ENCODE measurements around the gene WDR43. TPM values are rescaled to one million over a fixed set of nuclear protein-coding genes. Genes with fewer than 3 reads are reported as not detected.

Gene WDR43
- total and polyA plus RNA-seq, 4 donors: 11.1 to 43.1 (median 17.5) TPM

GRCh38 chr2:28972778-28973335 lies 78.4 kb downstream of the WDR43 start:
- Histone ChIP-seq H3K4me1 (ENCODE audit: control insufficient read depth in 4 of 4, insufficient read depth in 4 of 4, low read length in 3 of 4) (no peaks in the 10 kb centered on the region), H3K27me3 (ENCODE audit: control insufficient read depth in 4 of 4, insufficient read depth in 4 of 4, low read length in 3 of 4) (no peaks in the 10 kb centered on the region), H3K27ac (ENCODE audit: low read depth in 1 of 2, low read length in 2 of 2) (no peak overlapping the region), H3K9ac (ENCODE audit: low read depth in 1 of 2, low read length in 2 of 2) (no peak overlapping the region), H3K4me3 (ENCODE audit: low read depth in 1 of 3, low read length in 3 of 3) (no peak overlapping the region), H3K9me3 (ENCODE audit: control insufficient read depth in 4 of 4, low read length in 3 of 4) (no peaks in the 10 kb centered on the region), H3K36me3 (ENCODE audit: control insufficient read depth in 4 of 4, insufficient read depth in 3 of 4, low read depth in 1 of 4, low read length in 3 of 4) (no peaks in the 10 kb centered on the region)
- 71% methylated on average over 6 of the region's 6 CpGs for WGBS
- TF ChIP-seq FOXA1 (IDR thresholded peaks at IDR 0.05) (no peak), EGR1 (IDR thresholded peaks at IDR 0.05; ENCODE audit: low read depth in 2 of 2) (no peak), FOXA2 (IDR thresholded peaks at IDR 0.05) (no peak), JUND (IDR thresholded peaks at IDR 0.05) (no peak), NR2F2 (IDR thresholded peaks at IDR 0.05) (no peak), YY1 (IDR thresholded peaks at IDR 0.05) (no peak)
- no peak for DNase-seq (ENCODE audit: low spot score)

GRCh38 chr2:28974252-28974651 lies 79.8 kb downstream of the WDR43 start:
- H3K9me3 ChIP-seq (ENCODE audit: control insufficient read depth in 4 of 4, low read length in 3 of 4): no peaks in the 10 kb centered on the region
- no peak overlapping the region for H3K9ac ChIP-seq (ENCODE audit: low read depth in 1 of 2, low read length in 2 of 2)
- H3K4me3 ChIP-seq (ENCODE audit: low read depth in 1 of 3, low read length in 3 of 3): no peak overlapping the region
- no peaks in the 10 kb centered on the region for H3K4me1 ChIP-seq (ENCODE audit: control insufficient read depth in 4 of 4, insufficient read depth in 4 of 4, low read length in 3 of 4)
- 94% methylated on average over 4 of the region's 4 CpGs for WGBS
- DNase-seq (ENCODE audit: low spot score): no peak
- no peaks in the 10 kb centered on the region for H3K27me3 ChIP-seq (ENCODE audit: control insufficient read depth in 4 of 4, insufficient read depth in 4 of 4, low read length in 3 of 4)
- TF ChIP-seq RXRA (IDR thresholded peaks at IDR 0.05) (no peak), YY1 (IDR thresholded peaks at IDR 0.05) (no peak), HNF4A (conservative IDR thresholded peaks at IDR 0.05) (no peak), FOXA2 (IDR thresholded peaks at IDR 0.05) (no peak)
- H3K27ac ChIP-seq (ENCODE audit: low read depth in 1 of 2, low read length in 2 of 2): no peak overlapping the region
- H3K36me3 ChIP-seq (ENCODE audit: control insufficient read depth in 4 of 4, insufficient read depth in 3 of 4, low read depth in 1 of 4, low read length in 3 of 4): no peaks in the 10 kb centered on the region

GRCh38 chr2:28975671-28976070 lies 81.2 kb downstream of the WDR43 start:
- Histone ChIP-seq H3K27me3 (ENCODE audit: control insufficient read depth in 4 of 4, insufficient read depth in 4 of 4, low read length in 3 of 4) (no peaks in the 10 kb centered on the region), H3K36me3 (ENCODE audit: control insufficient read depth in 4 of 4, insufficient read depth in 3 of 4, low read depth in 1 of 4, low read length in 3 of 4) (no peaks in the 10 kb centered on the region), H3K9ac (ENCODE audit: low read depth in 1 of 2, low read length in 2 of 2) (no peak overlapping the region), H3K27ac (ENCODE audit: low read depth in 1 of 2, low read length in 2 of 2) (no peak overlapping the region), H3K9me3 (ENCODE audit: control insufficient read depth in 4 of 4, low read length in 3 of 4) (no peaks in the 10 kb centered on the region), H3K4me3 (ENCODE audit: low read depth in 1 of 3, low read length in 3 of 3) (no peak overlapping the region), H3K4me1 (ENCODE audit: control insufficient read depth in 4 of 4, insufficient read depth in 4 of 4, low read length in 3 of 4) (no peaks in the 10 kb centered on the region)
- no peak for TF ChIP-seq ATF3 (IDR thresholded peaks at IDR 0.05)
- TF ChIP-seq RAD21 (IDR thresholded peaks at IDR 0.05): no peak
- no peak for TF ChIP-seq EGR1 (IDR thresholded peaks at IDR 0.05; ENCODE audit: low read depth in 2 of 2)
- no peak for TF ChIP-seq MAX (IDR thresholded peaks at IDR 0.05)
- no peak for TF ChIP-seq NR2F2 (IDR thresholded peaks at IDR 0.05)
- no peak for TF ChIP-seq REST (IDR thresholded peaks at IDR 0.05)
- no peak for TF ChIP-seq YY1 (IDR thresholded peaks at IDR 0.05)
- no peak for TF ChIP-seq FOXA1 (IDR thresholded peaks at IDR 0.05)
- TF ChIP-seq ZBTB33 (IDR thresholded peaks at IDR 0.05): no peak
- no peak for TF ChIP-seq HNF4G (IDR thresholded peaks at IDR 0.05)
- TF ChIP-seq FOXA2 (IDR thresholded peaks at IDR 0.05): no peak
- no peak for TF ChIP-seq HNF4A (conservative IDR thresholded peaks at IDR 0.05)
- TF ChIP-seq RXRA (IDR thresholded peaks at IDR 0.05): no peak
- TF ChIP-seq TAF1 (conservative IDR thresholded peaks at IDR 0.05): no peak
- TF ChIP-seq SP1 (IDR thresholded peaks at IDR 0.05): no peak
- no peak for TF ChIP-seq JUND (IDR thresholded peaks at IDR 0.05)
- TF ChIP-seq CTCF (IDR thresholded peaks at IDR 0.05; ENCODE audit: low read depth, low read length, missing input control): no peak
- no peak for TF ChIP-seq GABPA (IDR thresholded peaks at IDR 0.05 in 1 of 2, conservative IDR thresholded peaks at IDR 0.05 in 1 of 2)
- DNase-seq (ENCODE audit: low spot score): no peak
- WGBS: 96% methylated on average over 1 of the region's 1 CpG

Data from liver (tissue), 9 donors.